Fibroblast of the conjunctiva (primary cell): ENCODE data around the gene MS4A10.
"Not testable (repeated sequence)": the region's sequence is repeated elsewhere in the genome, so short reads cannot be mapped to it uniquely, and the experiment has no call there.

Experiments
- DNase-seq: peaks from one replicate; pipeline ENCODE4 v3.0.0-alpha.2; 2010; ENCODE audit warnings: low read depth

The MS4A10 gene

GRCh38 chr11:60785136-60785535, at the start of gene MS4A10:
MS4A10 (plus strand) TSS chr11:60785333; CDS start chr11:60790336, 5,003 bp downstream.
- DNase-seq: no peak

- no peak for DNase-seq
These were observed 46.0 kb upstream of the MS4A10 start for GRCh38 chr11:60739114-60739513.

GRCh38 chr11:60740573-60740972, 44.6 kb upstream of the MS4A10 start:
- no peak for DNase-seq

- no peak for DNase-seq
These were observed 43.7 kb upstream of the MS4A10 start for GRCh38 chr11:60741421-60741820.

GRCh38 chr11:60743058-60743457, 42.1 kb upstream of the MS4A10 start:
- no peak for DNase-seq

- no peak for DNase-seq
These were observed 41.0 kb upstream of the MS4A10 start for GRCh38 chr11:60744114-60744513.

- no peak for DNase-seq
These were observed 37.7 kb upstream of the MS4A10 start for GRCh38 chr11:60747359-60747873.

GRCh38 chr11:60748225-60748624, 36.9 kb upstream of the MS4A10 start:
- DNase-seq: no peak

GRCh38 chr11:60748821-60749220, 36.3 kb upstream of the MS4A10 start:
- DNase-seq: no peak

GRCh38 chr11:60750911-60751310, 34.2 kb upstream of the MS4A10 start:
- DNase-seq: no peak

GRCh38 chr11:60753309-60753708, 31.8 kb upstream of the MS4A10 start:
- DNase-seq: no peak

GRCh38 chr11:60754887-60755286, 30.2 kb upstream of the MS4A10 start:
- DNase-seq: no peak

GRCh38 chr11:60756307-60757032, 28.7 kb upstream of the MS4A10 start, which contains the start of gene MS4A15:
MS4A15 (plus strand) TSS chr11:60756867; CDS start chr11:60763734, 6,867 bp downstream.
- DNase-seq: no peak

GRCh38 chr11:60757231-60757800, 27.8 kb upstream of the MS4A10 start:
- DNase-seq: no peak

GRCh38 chr11:60758671-60759070, 26.5 kb upstream of the MS4A10 start:
- DNase-seq: not testable (repeated sequence)

- DNase-seq: not testable (repeated sequence)
These were observed 25.5 kb upstream of the MS4A10 start for GRCh38 chr11:60759438-60760225.

- no peak for DNase-seq
These were observed 23.5 kb upstream of the MS4A10 start for GRCh38 chr11:60761436-60762190.

- DNase-seq: no peak
These were observed 22.1 kb upstream of the MS4A10 start for GRCh38 chr11:60762851-60763691.

- no peak for DNase-seq
These were observed 21.3 kb upstream of the MS4A10 start for GRCh38 chr11:60763692-60764369.

GRCh38 chr11:60764879-60765278, 20.3 kb upstream of the MS4A10 start:
- no peak for DNase-seq
